Tibial nerve (tissue), 4 donors: ENCODE results near the gene FANCG.

Experiments
- EP300 ChIP-seq, 2 donors: sonication (generic); formaldehyde crosslinking; IDR thresholded peaks; one replicate each; pipeline ENCODE4 v1.6.1; 2017; ENCODE audit warnings: antibody characterized with exemption in 2 of 2, mild to moderate bottlenecking in 1 of 2
- POLR2A ChIP-seq, 2 donors: fragments of 450-650 bp; IDR thresholded peaks; one replicate each; pipeline ENCODE4 v1.6.1; 2017; ENCODE audit warnings: antibody characterized with exemption in 2 of 2, mild to moderate bottlenecking in 2 of 2, moderate library complexity in 2 of 2
- TF ChIP-seq, protein P1 (sequence below), 5 experiments: fragments of 200-600 bp in 3 of 5; fragments of 450-650 bp in 2 of 5; sonication (generic) in 3 of 5; IDR thresholded peaks; one replicate each; pipeline ENCODE4 v1.5.1; 2016 to 2019; ENCODE audit warnings: antibody characterized with exemption in 5 of 5, mild to moderate bottlenecking in 3 of 5, moderate library complexity in 2 of 5

DNA sequence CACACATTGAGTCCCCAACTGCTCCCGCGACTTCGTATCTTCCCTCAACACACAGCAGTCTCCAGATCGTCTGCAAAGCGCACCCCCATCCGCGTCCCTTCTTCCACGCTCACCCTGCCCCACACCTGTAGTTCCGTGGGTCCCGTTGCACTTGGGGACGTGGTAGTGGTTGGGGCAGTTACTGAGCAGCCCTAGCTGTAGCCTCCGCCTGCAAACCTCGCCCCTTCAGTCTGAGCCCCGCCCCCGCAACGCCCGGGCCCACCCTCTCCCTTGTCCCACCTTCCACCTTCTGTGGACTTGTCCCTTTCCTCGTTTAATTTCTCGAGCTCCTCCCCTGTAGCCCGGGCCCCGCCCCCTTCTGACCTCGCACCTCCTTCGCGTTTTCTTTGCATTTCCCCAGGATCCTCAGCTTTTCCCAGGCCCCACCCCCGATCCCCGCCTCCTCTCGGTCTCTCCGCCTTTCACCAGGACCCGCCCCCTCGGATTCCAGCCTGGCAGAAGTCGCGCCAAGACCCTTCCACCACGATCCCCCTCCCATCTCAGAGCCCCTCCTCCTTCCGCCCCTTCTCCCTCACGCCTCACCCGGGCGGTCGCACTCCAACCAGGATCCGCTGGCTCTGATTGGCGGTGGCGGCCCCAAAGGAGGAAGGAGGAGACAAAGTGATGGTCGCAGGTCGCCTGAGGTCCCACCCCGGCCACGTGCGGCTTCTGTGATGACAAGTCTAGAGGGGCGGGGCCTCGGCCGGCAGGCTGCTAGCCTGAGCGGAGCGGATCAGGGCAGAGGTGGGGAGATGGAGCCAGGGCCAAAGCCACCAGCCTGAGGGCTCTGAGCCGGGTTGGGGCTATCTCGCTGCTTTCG, 36.2 kb upstream of the FANCG start, which contains the start of gene ATOSB:
- TF ChIP-seq, protein P1, sequence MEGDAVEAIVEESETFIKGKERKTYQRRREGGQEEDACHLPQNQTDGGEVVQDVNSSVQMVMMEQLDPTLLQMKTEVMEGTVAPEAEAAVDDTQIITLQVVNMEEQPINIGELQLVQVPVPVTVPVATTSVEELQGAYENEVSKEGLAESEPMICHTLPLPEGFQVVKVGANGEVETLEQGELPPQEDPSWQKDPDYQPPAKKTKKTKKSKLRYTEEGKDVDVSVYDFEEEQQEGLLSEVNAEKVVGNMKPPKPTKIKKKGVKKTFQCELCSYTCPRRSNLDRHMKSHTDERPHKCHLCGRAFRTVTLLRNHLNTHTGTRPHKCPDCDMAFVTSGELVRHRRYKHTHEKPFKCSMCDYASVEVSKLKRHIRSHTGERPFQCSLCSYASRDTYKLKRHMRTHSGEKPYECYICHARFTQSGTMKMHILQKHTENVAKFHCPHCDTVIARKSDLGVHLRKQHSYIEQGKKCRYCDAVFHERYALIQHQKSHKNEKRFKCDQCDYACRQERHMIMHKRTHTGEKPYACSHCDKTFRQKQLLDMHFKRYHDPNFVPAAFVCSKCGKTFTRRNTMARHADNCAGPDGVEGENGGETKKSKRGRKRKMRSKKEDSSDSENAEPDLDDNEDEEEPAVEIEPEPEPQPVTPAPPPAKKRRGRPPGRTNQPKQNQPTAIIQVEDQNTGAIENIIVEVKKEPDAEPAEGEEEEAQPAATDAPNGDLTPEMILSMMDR (IDR thresholded peaks at IDR 0.05) = no peak
- TF ChIP-seq EP300 (IDR thresholded peaks at IDR 0.05) (peak in 1 of 2 donors; percentile 66), POLR2A (IDR thresholded peaks at IDR 0.05) (peak; percentile 26 to 53)
